ENCODE data around the gene NSDHL.

GRCh38 chrX:152873361-152873760, 42.5 kb downstream of the NSDHL start:
- TF ChIP-seq SMC3 (IDR thresholded peaks at IDR 0.05; ENCODE audit: low read depth, low read length) = no peak
- TF ChIP-seq CTCF (conservative IDR thresholded peaks at IDR 0.05; ENCODE audit: low read depth, low read length) = no peak
- no peak for TF ChIP-seq USF2 (IDR thresholded peaks at IDR 0.05; ENCODE audit: low read depth, low read length)
- no peak for TF ChIP-seq POLR2A (IDR thresholded peaks at IDR 0.05; ENCODE audit: low read depth, low read length)
- no peak for TF ChIP-seq MAFK (IDR thresholded peaks at IDR 0.05; ENCODE audit: low read depth, low read length)
